GOT3 (cell line): ENCODE measurements around the gene MUC6.

ENCODE experiments used
- DNase-seq: peaks from one replicate; lab custom pipeline; 2025; ENCODE audit warnings: mixed read lengths; lab: John Stamatoyannopoulos, UW

Gene MUC6

DNA sequence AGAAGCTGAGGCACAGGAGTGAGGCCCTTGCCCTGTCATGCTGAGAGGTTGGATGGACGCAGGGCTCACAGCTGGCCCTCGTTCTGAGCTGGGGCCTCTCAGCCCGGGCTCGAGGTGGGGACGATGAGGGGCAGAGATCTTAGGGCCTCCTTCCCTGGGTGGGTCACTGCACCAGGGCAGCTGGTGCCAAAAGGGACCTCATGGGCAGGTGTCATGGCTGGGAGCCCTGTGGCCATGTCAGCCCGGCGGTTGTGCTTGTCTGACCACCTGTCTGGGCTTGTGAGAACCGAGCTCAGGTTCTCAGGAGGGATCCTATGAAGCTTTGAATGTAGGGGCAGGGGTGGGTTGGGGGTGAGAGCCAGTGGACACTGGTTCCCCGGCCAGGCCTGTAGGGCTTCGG lies 1.8 kb upstream of the MUC6 start:
- DNase-seq, result no peak

DNA sequence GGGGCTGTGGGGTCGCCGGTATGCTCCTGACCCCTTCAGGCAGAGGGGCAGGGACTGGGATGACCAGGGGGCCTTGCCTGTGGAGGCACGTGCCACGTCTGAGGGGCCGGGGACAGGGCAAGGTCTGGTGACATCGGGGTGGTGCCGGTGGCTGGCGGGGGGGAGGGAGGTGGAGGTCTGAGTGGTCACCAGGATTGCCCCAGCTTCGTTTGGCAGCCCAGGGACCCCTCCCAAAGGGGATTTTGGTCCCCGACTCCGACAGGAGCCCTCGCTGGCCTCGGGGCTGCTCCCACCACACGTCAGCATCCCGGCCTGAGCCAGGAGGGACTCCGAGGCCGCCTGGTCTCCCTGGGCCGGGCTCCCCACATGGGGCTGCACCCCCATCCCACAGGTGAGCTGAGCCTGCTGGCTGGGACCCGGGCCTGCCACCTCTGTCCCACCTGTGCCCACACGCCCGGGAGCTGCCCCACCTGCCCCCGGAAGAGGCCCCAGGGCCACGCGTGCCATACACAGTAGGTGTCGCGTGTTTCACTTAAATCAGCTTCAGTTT lies 1.1 kb upstream of the MUC6 start:
- DNase-seq, result no peak

DNA sequence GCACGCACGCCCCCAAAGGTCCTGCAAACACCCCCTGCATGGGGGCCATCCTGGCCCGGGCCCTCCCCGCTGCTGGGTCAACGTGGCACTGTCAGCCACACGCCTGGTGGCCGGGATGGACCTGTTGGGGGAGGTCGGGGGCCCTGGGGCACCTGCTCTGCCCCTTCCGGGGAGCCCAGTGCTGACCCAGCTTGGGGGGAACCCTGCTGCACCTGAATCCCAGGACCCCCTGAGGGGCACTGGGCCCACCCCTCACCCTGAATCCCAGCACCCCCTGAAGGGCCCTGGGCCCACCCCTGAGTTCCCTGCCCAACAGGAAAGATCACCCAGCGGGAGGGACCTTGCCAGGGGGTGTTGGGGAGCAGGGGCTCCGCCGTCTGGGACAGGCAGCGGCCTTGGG lies 413 bp upstream of the MUC6 start:
- no peak for DNase-seq

DNA sequence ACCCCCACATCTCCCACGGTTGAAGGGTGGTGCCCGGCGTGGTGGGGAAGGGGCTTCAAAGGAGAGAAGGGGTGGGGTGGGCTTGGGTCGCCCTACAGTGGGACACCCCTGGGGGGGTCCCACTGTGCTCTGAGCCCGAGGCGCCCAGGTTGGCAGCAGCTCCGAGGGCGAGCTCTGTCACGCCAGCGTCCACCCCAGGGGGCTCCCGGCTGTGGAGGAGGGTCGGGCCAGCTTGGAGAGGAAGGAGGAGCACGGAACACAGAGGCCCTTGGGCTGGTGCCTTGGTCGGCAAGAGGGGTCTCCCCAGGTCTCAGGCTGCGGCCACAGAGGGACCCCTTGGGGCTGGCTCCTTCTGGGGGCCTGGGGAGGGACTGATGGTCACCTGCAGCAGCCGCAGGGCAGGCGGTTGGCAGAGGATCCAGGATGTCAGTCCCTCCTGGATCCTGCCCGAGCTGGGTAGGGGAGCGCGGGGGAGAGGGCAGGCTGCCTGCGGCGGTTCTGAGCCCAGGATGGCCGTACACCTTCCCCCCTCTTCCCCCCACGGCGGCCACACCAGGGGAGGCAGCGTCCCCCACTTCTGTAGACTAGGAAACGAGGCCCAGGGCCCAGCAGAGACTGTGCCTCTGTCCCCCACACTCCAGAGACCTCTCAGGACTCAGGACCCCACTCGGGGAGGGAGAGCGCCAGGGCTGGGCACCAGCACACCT lies 788 bp downstream of the MUC6 start:
- no peak for DNase-seq

DNA sequence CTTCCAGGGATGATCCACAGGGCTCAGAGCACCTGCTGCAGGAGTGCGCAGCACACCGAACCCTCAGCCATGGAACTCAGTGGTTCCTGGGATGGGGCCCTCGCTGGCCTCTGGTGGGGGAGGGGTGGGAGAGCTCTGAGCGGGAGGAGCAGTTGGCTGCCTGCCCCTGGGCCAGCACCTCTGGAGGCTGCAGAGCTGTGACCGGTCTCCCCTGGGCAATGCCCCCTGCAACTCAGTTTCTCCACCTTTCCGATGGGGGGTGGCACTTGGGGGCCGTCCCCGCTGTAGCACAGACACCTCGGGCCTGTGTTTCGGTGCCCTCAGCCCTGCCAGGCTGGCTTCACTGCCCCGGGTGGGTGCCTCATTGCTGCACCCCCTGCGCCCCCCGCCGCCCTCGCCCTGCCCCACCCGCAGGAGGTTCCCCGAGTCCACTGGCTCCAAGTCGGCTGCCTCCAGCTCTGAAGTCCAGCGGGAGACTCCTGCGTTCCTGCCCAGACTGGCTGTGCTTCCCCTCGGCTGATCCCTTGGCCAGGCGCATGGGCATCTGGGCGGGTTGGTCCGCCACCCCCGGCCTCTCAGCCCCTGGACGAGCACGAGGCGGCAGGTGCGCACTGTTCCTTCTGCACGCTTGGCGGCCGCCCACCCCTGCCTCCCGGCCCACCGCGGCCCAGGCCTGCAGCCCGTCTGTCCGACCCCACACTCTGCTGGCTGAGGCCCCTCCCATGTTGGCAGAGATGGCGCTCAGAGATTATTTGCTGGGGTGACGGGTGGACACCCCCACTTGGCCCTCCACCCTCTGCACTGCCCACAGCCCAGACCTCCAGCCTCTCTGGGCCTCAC lies 1.8 kb downstream of the MUC6 start:
- no peak for DNase-seq

DNA sequence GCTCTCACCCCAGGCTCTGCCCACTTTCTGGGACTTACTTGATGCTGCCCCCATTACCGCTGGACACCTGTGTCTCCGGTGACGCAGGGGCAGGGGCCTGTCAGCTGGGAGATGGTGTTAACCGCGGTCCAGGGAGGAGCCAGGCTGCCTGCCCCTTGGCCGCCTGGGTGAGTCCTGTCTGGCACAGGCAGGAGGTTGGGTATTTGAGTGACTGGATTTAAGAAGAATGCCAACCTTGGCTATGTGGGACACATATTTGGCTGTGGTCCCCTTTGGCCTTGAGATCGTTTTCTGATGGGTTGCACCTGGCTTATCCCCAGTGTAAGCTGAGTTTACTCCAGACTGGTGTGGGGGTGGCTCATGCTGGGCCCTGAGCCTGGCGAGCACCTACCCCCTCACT lies 2.5 kb downstream of the MUC6 start:
- DNase-seq, result no peak

DNA sequence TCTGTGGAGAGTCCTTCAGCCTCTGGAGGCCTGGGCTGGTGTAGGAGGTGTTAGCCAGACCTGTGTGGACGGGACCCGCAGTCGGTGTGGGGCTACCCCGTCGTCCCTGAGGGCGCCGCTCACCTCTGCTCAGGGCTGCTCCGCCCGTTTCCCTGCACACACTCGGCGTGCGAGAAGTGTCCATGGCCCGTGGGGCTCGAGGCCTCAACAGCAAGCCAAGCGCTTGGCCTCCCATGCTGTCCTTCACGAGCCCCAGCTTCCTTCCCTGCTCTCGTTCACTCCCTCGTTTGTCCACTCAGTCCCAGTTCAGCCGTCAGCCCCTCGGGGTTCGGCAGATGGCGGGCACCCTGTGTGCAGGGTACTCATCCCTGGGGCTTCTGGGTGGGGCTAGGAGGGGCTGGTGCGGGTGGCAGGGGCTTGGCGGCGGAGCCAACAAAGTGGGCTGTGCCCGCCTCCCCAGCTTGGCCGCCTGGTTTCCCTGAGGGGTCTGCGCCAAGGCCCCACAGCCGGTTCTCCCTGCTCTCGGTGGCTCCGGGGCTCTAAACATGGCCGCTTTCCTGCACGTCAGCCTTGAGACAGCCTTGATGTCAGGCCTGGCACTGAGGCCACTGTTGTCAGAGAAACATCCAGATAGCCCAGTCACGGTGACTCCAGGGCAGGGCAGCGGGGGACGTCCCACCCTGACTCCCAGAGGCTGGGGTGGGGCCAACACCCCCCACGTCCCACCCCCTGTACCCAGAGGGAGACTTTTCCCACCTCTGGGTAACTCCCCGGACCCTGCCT lies 3.3 kb downstream of the MUC6 start:
- DNase-seq, result no peak

DNA sequence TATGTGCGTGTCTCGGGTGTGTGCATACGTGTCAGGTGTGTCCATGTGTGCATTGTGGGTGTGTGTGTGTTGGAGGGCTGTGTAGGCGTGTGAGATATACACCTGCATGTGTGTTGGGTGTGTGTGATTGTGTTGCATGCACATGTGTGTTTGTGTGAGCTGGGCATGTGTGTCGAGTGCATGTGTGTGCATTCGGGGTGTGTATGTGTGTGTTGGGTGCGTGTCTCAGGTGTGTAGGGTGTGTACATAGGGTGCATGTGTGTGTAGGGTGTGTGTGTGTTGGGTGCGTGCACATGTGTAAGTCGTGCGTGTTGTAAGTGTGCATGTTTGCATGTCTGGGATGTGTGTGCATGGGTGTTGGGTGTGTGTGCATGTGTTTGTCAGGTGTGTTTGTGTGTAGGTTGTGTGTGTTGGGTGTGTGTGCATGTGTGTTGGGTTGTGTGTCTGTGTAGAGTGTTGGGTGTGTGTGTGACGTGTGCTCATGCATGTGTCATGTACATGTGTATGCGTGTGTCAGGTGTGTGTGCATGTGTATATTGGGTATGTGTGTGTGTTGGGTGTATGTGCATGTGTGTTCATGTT lies 4.1 kb downstream of the MUC6 start:
- DNase-seq, result no peak

GRCh38 chr11:1031121-1031899 lies 5.2 kb downstream of the MUC6 start:
- DNase-seq, result no peak

GRCh38 chr11:1030556-1030955 lies 6.0 kb downstream of the MUC6 start:
- DNase-seq, result no peak

DNA sequence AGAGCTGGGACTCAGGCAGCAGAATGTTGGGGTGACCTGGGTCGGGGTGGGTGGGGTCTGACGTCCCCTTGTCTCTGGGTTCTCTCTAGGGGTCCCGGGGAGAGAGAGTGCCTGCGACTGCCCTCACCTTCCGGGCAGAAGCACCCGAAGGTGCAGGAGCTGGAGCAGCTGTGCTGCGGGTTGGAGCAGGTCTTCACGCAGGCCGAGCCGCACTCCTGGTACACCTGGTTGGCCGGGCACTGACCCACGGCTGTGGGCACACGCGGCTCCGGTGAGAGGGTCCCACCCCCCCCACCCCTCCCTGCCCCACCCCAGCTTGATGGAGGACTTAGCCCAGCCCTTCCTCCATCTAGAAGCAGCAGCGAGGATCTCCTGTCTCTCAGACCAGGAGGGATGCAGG lies 6.4 kb downstream of the MUC6 start:
- DNase-seq, result no peak

DNA sequence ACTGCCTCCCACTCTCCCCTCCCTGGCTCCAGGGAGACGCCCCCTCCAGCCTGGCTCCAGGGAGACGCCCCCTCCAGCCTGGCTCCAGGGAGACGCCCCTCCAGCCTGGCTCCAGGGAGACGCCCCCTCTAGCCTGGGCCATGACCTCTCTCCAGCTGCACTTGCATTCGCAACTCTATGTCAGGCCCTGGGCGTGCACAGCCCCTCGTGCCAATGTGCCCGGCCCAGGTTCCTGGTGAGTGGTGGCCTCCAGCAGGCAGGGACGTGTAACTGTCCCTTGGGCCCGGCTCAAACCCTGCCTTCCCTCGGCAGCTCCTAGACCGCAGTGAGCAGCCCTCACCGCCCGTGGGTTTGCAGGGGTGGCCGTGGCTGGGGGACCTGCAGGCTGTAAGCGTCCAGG lies 6.9 kb downstream of the MUC6 start:
- no peak for DNase-seq

DNA sequence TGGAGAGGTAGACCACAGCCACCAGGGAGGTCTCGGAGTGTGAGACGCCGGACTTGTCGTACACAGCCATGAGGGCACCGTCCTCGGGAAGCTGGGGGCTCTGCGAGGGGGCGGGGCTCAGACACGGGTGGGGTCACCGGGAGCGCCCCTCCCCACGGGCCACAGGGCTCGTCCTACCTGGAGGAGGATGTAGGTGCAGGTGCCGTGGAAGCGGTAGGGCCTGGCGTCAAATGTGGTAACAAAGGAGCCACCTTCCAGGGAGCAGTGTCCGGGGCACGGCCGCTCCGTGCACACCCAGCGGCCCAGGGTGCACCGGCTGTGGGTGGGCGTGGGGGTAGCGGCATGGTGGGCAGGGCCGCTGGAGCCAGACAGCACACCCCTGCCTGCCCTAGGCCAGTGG lies 7.5 kb downstream of the MUC6 start:
- DNase-seq, result no peak

DNA sequence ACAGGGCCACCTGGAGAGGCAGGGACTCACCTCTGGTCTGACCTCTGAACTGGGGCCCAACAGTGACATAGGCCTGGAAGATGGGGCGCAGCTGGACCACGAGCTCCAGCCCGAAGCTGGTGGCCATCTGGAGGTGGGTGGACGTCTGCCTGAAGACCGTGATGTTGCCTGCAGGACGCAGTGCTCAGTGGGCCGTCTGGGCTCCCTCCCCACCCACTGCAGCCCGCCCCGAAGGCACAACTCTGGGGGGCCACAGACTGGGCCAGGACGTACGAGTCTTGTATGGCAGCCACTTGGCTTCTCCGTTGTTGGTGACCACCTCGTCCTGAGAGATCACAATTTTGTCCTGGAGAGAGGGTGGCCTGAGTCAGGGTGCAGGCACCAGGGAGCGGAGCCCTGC lies 7.9 kb downstream of the MUC6 start:
- no peak for DNase-seq

DNA sequence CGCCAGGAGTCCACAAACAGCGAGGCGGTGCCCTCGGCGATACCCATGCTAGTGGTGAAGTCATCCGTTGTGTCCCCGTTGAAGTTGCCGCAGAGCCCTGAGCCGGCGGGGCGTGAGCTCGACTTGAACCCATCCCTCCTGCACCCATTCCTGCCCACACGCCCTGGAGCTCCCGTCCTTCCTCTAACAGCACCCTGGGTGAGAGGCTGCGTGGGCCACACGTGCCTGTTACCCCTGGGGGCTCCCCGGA lies 8.3 kb downstream of the MUC6 start:
- DNase-seq, result no peak

DNA sequence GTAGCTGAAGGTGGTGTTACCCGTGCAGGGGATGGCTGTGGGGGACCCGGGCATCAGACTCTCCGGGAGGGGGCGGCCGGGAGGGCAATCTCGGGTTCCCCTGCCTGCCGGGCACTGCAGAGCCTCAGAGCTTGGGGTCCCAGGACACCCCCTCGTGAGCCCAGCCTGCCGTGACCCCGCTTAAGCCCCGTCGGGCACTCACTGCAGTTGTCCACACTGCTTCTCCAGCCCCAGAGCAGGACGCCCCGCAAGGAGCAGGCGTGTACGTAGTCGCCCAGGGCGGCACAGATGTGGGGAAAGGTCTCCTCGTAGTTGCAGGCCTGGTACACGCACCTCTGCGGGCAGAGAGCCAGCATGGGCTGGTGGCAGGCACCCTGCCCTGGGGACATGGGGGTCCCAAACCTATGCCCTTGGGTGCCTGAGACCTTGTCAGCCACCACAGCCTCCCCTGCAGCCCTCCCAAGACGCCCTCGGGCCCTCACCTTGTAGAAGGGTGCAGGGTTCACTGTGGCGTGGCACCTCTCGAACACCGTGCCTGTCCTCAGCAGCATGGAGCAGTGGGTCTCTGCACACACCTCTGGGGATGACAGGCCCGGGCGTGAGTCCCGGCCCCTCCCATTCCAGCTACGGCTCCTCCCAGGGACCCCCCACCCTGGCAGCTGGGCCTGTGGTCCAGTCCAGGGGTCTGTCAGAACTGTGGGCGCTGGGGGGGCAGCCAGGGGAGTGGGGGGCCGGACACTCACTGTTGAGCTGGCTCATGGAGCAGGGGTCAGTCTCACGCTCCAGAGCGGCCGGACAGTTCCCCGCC lies 8.8 kb downstream of the MUC6 start:
- no peak for DNase-seq

DNA sequence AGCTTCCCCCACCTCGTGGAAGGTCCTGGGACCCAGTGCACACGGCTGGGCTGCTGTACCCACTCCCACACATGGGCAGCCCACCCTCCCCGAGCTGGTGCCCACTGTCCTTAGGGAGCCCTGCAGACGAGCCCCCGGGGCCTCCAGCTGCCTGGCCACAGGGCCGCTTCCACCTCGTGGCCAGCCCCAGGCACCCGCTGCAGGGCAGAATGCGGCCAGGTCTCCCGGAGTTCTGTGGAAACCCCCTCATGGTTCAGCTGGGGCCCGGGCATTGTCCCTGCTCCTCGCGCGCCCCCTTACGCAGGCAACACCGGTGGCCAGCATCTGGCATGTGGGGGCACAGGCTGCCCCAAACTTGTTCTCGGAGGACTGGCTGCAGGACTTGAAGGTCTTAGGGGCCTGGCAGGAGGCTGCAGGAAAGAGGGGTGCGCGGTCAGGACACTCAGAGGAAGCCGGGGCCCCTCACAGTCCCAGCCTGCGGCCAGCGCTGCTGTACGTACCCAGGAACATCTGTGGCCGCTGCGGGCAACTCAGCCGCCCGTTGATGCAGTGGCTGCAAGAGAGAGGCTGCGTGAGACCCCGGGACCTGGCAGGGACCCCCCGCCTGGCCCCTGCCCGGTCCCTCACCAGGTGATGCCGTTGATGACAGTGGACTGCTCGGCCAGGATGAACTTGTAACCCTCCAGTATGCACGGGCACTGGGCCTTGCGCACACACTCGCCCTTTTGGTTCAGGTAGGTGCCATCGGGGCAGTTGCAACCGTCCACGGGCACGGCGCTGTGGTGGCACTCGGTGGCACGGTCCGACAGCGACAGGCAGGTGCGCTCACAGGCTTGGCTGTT lies 9.7 kb downstream of the MUC6 start:
- no peak for DNase-seq

- no peak for DNase-seq
These were observed 10.4 kb downstream of the MUC6 start for GRCh38 chr11:1026163-1026450.

DNA sequence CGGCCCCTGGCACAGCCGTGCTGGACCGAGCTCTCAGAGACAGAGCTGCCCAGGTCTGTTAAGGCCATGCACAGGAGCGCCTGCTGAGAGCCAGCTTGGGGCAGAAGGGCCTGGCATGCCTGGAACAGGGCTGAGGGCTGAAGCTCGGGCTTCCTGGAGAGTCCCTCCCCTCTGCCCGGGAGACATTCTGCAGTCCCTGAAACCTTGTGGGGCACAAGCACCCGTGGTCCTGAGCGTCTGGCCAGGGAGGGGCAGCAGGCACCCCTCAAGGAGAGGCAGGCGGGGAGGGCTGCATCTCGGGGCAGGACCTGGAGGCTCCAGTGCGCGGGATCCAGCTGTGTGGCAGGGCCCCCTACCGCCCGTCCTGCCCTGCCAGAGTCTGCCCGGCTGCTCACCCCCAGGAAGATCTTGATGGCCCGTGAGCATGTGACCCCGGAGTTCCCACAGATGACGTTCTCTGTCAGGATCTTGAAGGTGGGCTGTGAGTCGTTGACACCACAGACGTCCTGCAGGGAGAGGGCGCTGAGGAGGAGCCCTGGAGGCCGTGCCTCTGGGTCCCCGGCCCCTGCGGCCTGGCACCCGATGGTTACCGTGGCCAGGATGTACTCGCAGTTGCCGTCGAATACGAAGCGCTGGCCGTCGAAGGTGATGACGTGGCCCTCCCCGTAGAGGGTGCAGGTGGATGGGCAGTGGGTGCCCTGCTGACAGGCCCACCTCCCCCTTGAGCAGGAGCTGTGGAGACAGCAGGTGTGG lies 10.9 kb downstream of the MUC6 start:
- no peak for DNase-seq
